Measurements from ENCODE around the gene PICK1.
"Not testable (repeated sequence)": the region's sequence is repeated elsewhere in the genome, so short reads cannot be mapped to it uniquely, and the experiment has no call there.

PICK1 gene

DNA sequence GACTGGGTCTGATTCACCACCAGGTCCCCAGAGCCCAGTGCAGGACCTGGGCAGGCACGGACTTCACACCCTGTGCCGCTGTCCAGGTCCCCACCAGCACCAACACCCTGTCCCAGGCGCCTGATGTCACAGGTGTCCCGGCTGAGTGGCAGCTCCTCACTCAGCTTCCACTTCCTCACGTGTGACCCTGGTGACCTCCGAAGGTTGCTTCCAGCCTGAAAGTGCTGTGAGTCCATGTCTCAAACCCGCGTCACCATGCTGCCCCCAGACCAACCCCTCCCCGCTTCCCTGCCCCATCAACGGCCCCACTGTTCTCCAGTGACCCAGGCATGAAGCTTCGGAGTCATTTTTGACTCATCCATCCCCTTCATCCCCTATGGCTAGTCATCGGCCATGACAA, 25.7 kb upstream of the PICK1 start:
- DNase-seq, result no peak

GRCh38 chr22:38032681-38033521, 24.3 kb upstream of the PICK1 start:
- DNase-seq, result no peak

DNA sequence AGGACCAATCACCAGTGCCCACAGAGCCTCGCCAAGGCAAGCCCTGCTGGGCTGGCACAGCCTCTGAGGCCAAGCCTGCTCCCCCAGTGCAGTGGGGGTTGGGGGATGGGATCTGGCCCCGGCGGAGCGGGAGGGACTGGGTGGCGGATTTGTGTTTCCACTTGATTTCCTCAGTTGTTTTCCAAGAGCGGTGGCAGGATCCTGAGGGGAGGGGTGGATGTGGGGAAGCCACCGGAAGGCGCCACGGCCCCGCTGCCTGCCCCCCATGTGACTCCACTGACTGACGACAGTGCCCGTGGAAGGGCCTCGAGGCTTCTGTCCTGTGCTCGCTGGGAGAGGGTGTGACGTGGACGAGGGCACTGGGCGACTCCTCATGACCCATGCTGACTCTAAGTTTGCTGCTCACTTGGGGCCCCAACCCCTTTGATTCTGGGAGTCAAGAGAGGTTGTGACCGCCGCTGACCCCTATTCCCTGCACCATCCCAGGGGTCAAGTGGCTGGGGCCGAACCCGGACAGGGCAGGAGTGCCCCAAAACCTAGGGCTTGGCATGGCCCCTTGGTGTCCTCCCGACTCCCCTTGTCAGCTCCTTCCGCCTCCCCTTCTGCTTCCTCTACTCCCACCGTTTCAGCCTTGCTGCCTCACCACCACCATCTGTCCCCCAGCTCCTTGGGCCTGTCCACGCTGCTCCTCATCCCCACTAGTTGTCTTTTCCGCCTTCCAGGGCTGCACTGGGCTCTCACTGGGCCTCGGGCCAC, 23.5 kb upstream of the PICK1 start:
- DNase-seq, result no peak

DNA sequence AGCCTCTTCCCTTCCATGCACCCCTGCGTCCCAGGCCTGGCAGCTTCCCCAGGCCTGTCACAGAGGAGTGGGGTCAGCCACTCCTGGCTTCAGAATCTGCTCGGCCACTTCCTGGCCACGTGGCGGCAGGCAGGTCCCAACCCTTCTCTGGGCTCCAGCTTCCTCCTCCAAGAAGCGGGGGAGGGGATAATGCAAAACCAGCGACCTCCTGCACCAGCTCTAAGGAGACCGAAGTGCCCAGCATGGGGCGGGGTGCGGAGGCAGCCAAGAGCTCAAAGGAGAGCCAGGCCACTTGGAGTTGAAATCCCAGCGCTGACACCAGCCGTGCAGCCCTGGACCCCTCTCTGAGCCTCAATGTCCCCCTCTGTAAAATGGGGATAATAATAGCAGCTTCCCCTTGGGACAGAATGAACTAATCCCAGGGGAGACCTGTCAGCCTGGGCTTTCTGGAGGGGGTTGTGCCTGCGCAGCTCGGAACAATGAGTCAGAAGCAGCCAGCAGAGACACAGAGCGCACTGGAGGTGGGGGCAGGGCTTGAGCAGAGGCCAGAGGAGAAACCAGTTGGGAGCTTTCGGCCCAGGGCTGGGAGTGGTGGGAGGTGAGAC, 22.8 kb upstream of the PICK1 start:
- peak; percentile 48 for DNase-seq

DNA sequence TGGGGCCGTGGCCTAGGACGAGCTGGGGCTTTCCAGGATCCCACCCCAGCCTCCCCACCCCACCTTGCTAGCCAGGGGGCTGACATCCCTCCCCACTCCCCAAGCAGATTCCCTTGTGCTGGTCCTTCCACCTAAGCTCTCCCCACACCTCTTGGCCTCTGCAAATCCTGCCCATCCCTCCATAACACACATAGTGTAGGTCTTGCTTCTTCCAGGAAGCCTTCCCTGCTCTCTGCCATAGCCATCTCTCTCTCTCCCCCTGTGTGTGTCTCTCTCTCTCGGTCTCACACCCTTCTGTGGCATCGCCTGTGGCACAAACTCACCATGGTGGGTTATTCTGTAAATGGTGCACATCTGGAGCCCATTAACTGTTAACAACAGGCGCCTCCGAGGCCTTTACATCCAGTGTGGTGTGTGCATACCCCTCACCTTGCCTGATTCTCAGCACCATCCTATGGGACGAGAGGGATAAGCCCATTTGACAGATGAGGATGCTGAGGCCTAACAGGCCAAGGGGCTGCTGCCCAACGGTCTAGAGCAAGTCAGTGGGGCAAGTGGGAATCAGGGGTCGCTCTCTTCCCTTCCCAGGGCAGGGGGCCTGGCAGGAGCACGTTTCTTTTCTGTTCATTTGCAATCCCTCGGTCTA, 22.2 kb upstream of the PICK1 start:
- DNase-seq, result no peak

DNA sequence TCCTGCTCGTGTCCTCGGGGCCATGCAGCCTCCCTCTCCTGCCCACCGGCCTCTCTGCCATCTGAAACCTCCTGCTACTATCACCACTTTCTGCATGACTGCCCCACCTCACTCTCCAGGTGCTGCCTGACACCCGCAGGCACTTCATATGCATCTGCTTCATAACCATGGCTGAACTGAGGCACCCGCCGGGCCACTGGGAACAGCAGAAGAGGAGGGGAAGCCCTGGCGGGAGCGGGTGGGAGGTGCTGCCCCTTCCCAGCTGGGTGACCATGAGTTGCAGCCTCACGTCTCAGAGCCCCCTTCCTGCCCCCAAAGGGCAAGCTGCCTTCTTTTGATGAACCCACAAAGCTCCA, 21.7 kb upstream of the PICK1 start:
- no peak for DNase-seq

- DNase-seq, result no peak
Measured at GRCh38 chr22:38036392-38037062, 20.7 kb upstream of the PICK1 start.

DNA sequence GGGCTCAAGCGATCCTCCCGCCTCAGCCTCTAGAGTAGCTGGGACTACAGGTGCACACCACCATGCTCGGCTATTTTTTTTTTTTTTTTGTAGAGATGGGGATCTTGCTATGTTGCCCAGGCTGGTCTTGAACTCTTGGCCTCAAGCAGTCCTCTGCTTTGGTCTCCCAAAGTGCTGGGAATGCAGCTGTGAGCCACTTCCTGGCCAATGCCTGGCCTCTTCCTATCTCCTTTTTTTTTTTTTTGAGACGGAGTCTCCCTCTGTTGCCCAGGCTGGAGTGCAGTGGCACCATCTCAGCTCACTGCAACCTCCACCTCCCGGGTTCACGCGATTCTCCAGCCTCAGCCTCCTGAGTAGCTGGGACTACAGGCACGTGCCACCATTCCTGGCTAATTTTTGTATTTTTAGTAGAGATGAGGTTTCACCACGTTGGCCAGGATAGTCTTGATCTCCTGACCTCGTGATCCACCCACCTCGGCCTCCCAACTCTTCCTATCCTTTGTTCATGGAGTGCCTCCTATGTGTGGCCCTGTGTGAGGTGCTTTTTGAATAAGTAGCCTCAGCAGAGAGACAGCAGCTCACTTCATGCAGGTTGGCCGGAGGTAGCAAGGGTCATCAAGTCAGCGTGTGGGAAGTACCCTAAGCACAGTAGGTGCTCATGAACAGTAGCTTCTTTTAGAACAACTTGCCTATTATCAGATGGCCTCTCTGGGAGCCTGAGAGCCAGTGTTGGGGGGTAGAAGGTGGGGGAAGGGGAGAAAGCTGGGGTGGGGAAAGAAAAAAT, 19.6 kb upstream of the PICK1 start:
- DNase-seq, result not testable (repeated sequence)

GRCh38 chr22:38038426-38038825, 18.8 kb upstream of the PICK1 start:
- no peak for DNase-seq

DNA sequence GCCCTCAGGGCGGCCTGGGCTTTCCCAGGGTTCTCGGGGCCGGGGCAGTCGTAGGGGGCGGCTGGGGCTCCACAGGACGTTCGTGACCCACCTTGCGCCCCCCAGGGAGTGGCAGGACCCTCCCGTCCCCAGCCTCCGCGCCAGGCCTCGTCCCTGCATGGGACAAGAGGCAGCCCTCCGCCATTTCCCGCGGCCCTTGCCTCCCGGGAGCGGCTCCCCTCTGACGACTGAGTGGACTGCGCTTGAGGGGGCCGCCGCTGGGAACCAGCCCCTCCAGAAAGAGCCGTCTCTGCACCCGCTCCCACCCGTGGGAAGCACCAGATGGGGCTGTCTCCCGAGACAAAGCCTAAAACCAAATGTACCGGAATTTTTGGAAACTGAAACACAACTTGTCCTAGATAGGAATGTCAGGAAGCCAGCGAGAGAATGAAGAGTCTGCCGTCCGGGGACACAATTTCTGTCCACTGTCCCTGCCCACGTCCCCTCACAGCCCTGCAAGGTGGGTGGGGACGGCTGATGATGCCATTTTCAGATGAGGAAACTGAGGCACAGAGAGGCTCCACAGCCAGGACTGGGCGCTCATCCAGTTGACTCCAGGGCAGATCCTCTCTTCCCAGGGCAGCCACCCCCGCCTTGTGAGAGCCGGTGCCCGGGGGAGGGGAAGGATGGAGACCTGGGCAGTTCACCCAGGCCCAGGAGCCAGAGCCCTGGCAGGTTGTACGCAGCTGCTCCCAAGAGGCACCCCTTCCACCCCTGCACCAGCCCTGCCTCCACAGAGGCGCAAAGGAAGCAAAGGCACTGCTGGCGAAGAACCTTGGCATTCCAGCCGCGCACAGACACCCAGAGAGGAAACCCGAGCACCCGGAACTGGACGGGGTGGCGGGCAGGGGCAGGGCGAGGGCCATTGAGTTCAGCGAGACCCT, 18.1 kb upstream of the PICK1 start:
- no peak for DNase-seq

DNA sequence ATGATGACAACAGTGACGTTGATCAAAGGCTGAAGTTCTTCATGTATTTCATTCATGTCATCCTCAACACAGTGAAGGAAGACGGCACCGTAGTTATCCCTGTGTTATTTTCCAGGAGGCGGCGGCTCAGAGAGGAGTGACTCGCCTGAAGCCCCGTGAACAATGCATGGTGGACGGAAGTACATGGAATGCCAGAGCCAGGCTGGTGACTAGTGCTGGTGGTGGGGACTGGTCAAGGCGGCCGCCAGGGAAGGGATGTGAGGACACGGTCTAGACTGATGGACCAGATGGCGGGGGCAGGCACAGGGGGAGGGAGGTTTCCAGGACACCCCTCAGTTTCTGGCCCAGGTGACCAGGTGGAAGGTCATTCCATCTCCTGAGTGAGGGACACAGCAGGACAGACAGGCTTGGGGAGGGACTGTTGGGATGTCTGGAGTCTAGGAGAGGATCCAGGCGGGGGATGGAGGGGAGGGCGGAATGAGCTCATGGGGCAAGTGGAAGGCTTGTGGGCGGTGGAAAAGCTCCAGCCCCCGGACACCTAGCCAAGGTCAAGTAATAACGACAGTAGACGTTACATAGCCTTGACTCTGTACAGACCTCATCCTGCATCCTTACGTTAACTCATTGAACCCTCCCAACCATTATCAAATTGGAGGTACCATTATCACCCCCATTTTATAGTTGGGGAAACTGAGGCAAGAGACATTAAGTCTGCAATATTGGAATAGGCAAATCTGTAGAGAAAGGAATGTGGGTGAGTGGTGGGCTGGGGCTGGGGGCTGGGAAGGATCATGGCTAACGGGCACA, 16.0 kb upstream of the PICK1 start:
- no peak for DNase-seq

- no peak for DNase-seq
Measured at GRCh38 chr22:38041760-38042487, 15.3 kb upstream of the PICK1 start.

DNA sequence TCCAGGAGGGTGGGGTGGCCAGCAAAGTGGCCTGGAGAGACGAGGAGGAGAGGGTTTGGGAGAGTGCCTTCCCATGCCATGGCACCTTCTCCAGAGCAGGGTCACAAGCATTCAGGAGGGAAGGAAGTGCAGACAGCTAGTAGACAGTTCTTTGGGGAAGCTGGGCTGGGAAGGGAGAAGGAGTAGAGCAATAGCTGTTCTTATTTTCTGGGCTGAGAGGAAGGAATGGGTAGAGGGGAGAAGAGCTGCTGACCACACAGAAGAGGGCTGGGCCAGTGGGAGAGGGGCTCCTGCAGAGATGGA, 14.8 kb upstream of the PICK1 start:
- DNase-seq, result no peak

- DNase-seq, result no peak
Measured at GRCh38 chr22:38043151-38044039, 13.8 kb upstream of the PICK1 start.

- no peak for DNase-seq
Measured at GRCh38 chr22:38046070-38046748, 11.0 kb upstream of the PICK1 start.

- no peak for DNase-seq
Measured at GRCh38 chr22:38049812-38050619, 7.2 kb upstream of the PICK1 start.

DNA sequence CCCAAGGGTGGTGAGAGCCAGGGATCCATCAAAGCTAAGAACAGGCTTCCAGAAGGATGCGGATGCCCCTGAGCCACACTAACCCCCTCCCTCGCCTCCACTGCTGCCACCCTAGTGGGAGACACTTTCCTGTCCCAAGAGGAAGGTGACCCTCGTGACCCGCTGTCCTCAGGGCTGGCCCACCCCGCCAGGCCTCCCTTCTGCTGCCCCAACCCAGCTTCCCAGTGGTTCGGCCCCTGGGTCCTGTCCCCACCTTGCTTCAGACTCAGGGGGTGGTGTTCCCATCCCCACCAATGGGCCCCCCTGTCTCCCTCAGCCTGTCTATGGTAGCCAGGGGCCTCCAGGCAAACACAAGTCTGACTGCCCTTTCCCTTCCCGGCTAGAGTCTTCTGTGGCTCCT, 6.5 kb upstream of the PICK1 start:
- DNase-seq, result no peak

Measured in DMS53 (cell line).